Globus pallidus (tissue), 1 donor: ENCODE data around the gene EPB41L4B.

ENCODE experiments used
- DNase-seq: peaks from one replicate; pipeline ENCODE4 v3.0.0-alpha.2; 2015; ENCODE audit warnings: low spot score

The EPB41L4B gene

GRCh38 chr9:109269839-109270238 is 51.0 kb downstream of the EPB41L4B start:
- no peak for DNase-seq

DNA sequence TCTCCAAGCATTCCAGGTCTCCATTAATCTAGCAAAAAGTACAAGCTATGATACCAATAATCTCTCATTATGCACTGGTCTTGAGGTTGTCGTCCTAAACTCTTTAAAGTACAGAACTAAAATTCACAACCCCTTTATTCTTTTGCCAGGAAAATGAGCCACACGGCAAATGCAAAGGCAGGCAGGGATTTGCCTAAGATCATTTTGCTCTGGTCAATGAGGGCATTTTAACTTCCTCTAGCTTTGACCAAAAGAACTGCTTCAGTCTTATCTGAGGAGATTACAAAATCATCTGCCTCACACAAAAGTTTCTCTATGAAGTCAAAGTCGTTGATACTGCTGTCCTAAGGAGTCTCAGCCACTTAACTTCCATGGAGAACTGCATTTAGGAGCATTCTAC is 51.8 kb downstream of the EPB41L4B start:
- DNase-seq = no peak

DNA sequence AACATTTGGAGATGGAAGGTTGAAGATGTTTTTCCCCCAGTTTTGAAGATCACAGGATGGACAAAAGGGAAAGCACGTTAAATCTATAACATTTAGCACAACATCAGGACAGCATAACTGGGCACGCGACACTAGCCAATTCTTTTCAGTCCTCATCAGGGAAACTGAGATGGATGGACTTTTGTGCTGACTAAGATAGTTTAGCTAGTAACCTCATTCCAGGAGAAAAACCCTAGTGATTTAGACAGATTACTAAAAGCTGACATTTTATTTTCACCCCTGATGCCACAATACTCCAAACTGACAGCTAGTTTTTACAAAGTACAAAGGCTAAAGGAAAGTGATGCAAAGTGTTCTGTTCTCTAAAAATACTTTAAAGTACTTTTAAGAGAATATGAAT is 53.3 kb downstream of the EPB41L4B start:
- DNase-seq = no peak

GRCh38 chr9:109264877-109265587 is 55.8 kb downstream of the EPB41L4B start:
- DNase-seq = no peak

DNA sequence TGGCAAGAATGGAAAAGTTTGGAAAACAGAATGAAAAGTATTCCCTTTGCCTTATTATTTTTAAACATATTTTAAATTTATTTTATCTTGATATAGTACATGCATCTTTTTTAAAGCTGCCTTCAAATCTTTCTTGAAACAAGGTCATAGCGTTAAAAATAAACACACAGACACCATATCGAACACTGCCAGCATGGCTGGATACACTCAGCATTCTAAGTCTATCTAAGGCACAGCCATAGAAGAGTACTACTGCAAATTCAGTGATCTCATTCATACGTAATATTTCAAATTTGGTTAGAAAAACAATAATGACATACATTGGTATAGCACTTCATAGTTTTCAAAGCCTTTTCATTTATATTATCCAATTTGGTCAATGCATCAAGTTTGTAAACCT is 57.5 kb downstream of the EPB41L4B start:
- no peak for DNase-seq

- DNase-seq = no peak
Measured at GRCh38 chr9:109258481-109259302, 62.2 kb downstream of the EPB41L4B start.

- no peak for DNase-seq
Measured at GRCh38 chr9:109256336-109256735, 64.5 kb downstream of the EPB41L4B start.

GRCh38 chr9:109255394-109255793 is 65.5 kb downstream of the EPB41L4B start:
- DNase-seq = no peak

DNA sequence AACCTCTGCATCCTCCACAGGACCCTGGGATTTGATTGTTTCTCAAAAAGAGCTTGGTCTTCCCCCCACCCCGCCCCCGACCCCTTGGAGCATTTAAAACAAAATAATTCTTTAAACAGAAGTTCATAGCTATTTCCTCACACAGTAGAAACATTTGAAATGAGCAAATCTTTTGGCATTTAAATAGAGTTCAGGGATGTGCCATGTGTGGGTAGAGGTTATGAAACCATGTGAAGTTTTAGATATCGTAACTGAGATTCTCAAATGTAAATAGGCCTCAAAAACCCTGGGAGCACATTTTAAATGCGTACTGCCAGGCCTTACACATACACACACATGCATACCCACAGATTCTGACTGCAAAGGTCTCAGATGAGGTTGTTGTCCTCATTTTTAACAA is 66.5 kb downstream of the EPB41L4B start:
- no peak for DNase-seq

GRCh38 chr9:109253637-109254284 is 67.1 kb downstream of the EPB41L4B start:
- DNase-seq = no peak

DNA sequence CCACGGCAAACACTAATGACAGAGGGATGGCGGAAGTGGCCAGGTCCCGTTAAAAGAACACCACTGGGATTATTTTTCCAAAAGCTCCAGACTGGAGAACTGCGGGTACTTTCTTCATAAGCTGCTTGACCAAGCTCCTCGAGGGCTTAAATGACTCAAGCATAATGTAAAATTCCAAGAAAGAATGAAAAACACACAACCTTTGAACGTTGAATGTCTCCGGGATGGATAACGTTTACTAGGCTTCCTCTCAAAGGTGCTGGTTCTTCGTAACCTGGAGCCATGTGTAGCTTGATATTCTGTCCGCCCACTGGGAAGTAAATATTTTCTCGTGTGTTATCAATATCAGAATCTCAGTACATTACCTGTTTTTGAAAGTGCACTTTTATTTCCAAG is 67.6 kb downstream of the EPB41L4B start:
- no peak for DNase-seq

GRCh38 chr9:109252291-109252690 is 68.6 kb downstream of the EPB41L4B start:
- DNase-seq = no peak

- no peak for DNase-seq
Measured at GRCh38 chr9:109251776-109252106, 69.1 kb downstream of the EPB41L4B start.

- DNase-seq = no peak
Measured at GRCh38 chr9:109251080-109251775, 69.6 kb downstream of the EPB41L4B start.

- DNase-seq = no peak
Measured at GRCh38 chr9:109250771-109251079, 70.1 kb downstream of the EPB41L4B start.

GRCh38 chr9:109250311-109250741 is 70.5 kb downstream of the EPB41L4B start:
- no peak for DNase-seq

DNA sequence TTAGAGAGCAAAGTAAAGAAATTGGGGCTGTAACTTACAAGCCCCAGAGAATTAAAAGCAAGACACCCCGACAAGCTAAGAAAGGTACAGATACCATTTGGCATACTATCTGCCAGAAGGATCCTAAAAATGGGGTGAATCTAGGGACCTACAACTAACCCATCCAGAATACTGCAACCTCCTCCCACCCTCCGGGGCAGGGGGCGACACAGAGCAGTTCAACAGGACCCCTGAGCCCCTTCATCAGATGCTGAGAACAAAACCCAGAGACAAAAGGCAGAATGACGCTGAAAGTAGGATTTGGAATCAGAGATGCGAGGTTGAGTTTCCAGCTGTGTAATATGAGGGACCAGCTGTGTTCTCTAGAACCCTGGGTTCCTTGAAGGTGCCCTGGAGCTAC is 71.2 kb downstream of the EPB41L4B start:
- DNase-seq = no peak

- DNase-seq = no peak
Measured at GRCh38 chr9:109248133-109248581, 72.7 kb downstream of the EPB41L4B start.

DNA sequence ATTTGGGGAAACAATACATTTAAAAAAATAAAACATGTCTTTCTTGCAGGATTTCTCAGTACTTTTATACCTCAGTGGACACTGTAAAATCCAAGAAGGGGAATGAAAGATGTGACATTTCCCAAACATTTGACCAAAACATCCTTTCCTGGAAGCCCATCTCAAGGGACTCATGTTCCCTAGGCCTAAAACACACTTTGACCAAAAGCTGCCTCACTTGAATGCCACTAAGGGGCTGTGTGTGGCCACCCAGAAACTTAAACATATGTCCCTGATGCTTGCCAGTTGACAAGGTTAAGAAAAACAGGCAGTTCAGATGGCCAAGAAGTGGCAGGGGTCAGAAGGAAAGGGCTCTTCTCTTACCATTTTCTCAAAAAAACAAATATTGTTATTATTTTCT is 73.6 kb downstream of the EPB41L4B start:
- no peak for DNase-seq

DNA sequence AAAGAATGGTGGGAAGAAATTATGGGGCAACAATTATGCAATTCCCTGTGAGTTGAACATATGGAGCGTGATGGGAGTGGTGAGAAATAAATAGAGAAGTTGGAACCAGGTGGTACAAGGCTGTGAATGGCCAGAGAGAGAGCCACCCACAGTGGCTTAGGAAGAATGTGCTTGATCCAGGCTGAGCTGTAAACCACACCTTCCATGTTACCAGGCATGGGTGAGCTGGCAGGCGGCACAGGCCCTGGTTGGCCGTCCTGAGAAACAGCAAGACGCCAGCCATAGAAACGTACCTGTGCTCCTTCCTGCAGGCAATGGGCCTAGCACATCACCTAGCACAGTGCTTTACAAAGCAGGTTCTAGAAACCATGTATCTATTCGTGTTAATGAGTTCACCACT is 74.3 kb downstream of the EPB41L4B start:
- no peak for DNase-seq

- DNase-seq = no peak
Measured at GRCh38 chr9:109245310-109245897, 75.5 kb downstream of the EPB41L4B start.
